ENCODE data around the gene STIMATE. TPM values are rescaled to one million over a fixed set of nuclear protein-coding genes. Genes with fewer than 3 reads are reported as not detected.

Gene STIMATE
- total and polyA plus RNA-seq, 10 of the 15 experiments (the other 5 are each of a cell fraction or from before 2014, with no cell fraction given), result 0.24 to 24.1 (median 15.4) TPM

GRCh38 chr3:52845157-52845556 is 52.2 kb downstream of the STIMATE start:
- H3K4me2 ChIP-seq (ENCODE audit: control insufficient read depth, insufficient read depth), result no peak overlapping the region
- in situ Hi-C loops (cut with MboI), result loop anchor here (10.0 kb wide), 1 partner anchor 230 kb away; no protein-coding TSS in a partner anchor
- H3K9me3 ChIP-seq (replicated peaks; ENCODE audit: control insufficient read depth, insufficient read depth, low read length), result no peaks in the 10 kb centered on the region
- no peak overlapping the region for H3K4me3 ChIP-seq
- SMC1A ChIA-PET (ENCODE audit: uncharacterized antibody, unreplicated experiment), result interaction anchor here (1.0 to 1.4 kb wide), 6 partner anchors 48 to 229 kb away, joined by 3 to 6 read pairs (median 4); no protein-coding TSS in a partner anchor
- FAIRE-seq (no peak), DNase-seq (ENCODE audit: low read depth, low spot score) (no peak), ATAC-seq (no peak)
- peaks cover 8% of the 10 kb centered on the region for H3K4me1 ChIP-seq (ENCODE audit: control insufficient read depth, insufficient read depth, low read length)
- no peaks in the 10 kb centered on the region for H3K27me3 ChIP-seq (replicated peaks in 1 of 2; ENCODE audit: control insufficient read depth in 2 of 2, insufficient read depth in 2 of 2, low read length in 1 of 2)
- no peak overlapping the region for H2AFZ ChIP-seq (ENCODE audit: control insufficient read depth, low read depth, low read length)
- no peak for TF ChIP-seq MEF2A (IDR thresholded peaks at IDR 0.05; ENCODE audit: insufficient read depth, low read depth, low read length)
- TF ChIP-seq NFYA (IDR thresholded peaks at IDR 0.05; ENCODE audit: borderline replicate concordance, low read depth, low read length), result no peak
- TF ChIP-seq BCLAF1 (IDR thresholded peaks at IDR 0.05), result no peak
- intact Hi-C loops (cut with micrococcal nuclease; ENCODE audit: unreplicated experiment), result no loop called here
- peaks cover 11 to 13% of the 10 kb centered on the region in 2 experiments for H3K36me3 ChIP-seq (ENCODE audit: control insufficient read depth in 2 of 2, insufficient read depth in 2 of 2, low read length in 1 of 2)
- WGBS (ENCODE audit: insufficient coverage, insufficient replicate concordance, low lambda C conversion rate, missing lambda C conversion rate), result 66% methylated on average over 6 of the region's 6 CpGs
- BruUV-seq (replicated peaks), result no TSS peak
- RAD21 ChIA-PET (ENCODE audit: unreplicated experiment), result interaction anchor here (0.6 to 1.4 kb wide), 6 partner anchors 48 to 458 kb away, joined by 3 to 4 read pairs (median 4); partner anchors contain the start of gene STIMATE
- H3K79me2 ChIP-seq (ENCODE audit: control insufficient read depth, insufficient read depth, low read length), result no peaks in the 10 kb centered on the region
- no peak overlapping the region for H3K9ac ChIP-seq (ENCODE audit: control insufficient read depth, insufficient read depth, low read length)
- no peak overlapping the region for H3K27ac ChIP-seq (ENCODE audit: control insufficient read depth, insufficient read depth)
- H4K20me1 ChIP-seq (ENCODE audit: control insufficient read depth, insufficient read depth), result no peaks in the 10 kb centered on the region
- CTCF ChIA-PET, result interaction anchor here (0.8 to 3.7 kb wide), 12 partner anchors 8 to 226 kb away, joined by 3 to 27 read pairs (median 6); no protein-coding TSS in a partner anchor
- POLR2A ChIA-PET, result interaction anchor here (0.7 kb wide), 1 partner anchor 75 kb away, joined by 3 read pairs; no protein-coding TSS in a partner anchor

Data from GM12878 (cell line).